GM12878 (cell line): ENCODE measurements around the gene RUBCNL. TPM values are rescaled to one million over a fixed set of nuclear protein-coding genes. Genes with fewer than 3 reads are reported as not detected.

Experiments used
- BACH1 ChIP-seq: fragments of 450-650 bp; IDR thresholded peaks from 2 replicates; pipeline ENCODE4 v1.6.1; 2017; ENCODE audit warnings: mild to moderate bottlenecking, borderline replicate concordance
- CBFB ChIP-seq: IDR thresholded peaks from 2 replicates; pipeline ENCODE4 v1.6.1; 2016; ENCODE audit warnings: antibody characterized with exemption, low read depth
- CREM ChIP-seq: IDR thresholded peaks from 2 replicates; pipeline ENCODE4 v1.6.1; 2014; ENCODE audit warnings: antibody characterized with exemption, low read depth
- EP300 ChIP-seq, 2 experiments: fragments of 150-350 bp in 1 of 2; IDR thresholded peaks; 2 replicates each; pipeline ENCODE4 v1.6.1; 2011 to 2012; ENCODE audit warnings: low read depth in 2 of 2, low read length in 2 of 2, borderline replicate concordance in 1 of 2, improper control_type of control experiment in 1 of 2, inconsistent platforms in 1 of 2; ENCODE audit not compliant: control insufficient read depth in 1 of 2
- ESRRA ChIP-seq: IDR thresholded peaks from 2 replicates; pipeline ENCODE4 v1.6.1; 2012; ENCODE audit warnings: mild to moderate bottlenecking, low read length, improper control_type of control experiment
- FOS ChIP-seq: IDR thresholded peaks from 3 replicates; pipeline ENCODE4 v1.6.1; 2011; ENCODE audit warnings: borderline replicate concordance; ENCODE audit not compliant: insufficient read length; ENCODE audit errors: extremely low read depth
- GABPA ChIP-seq: IDR thresholded peaks from 2 replicates; pipeline ENCODE4 v1.6.1; 2014; ENCODE audit warnings: antibody characterized with exemption, low read depth, mild to moderate bottlenecking, inconsistent platforms
- IKZF1 ChIP-seq: fragments of 450-650 bp; conservative IDR thresholded peaks from 2 replicates; pipeline ENCODE4 v1.6.1; 2017; ENCODE audit warnings: antibody characterized with exemption, mild to moderate bottlenecking
- NBN ChIP-seq: fragments of 450-650 bp; IDR thresholded peaks from 2 replicates; pipeline ENCODE4 v1.6.1; 2016
- NFIC ChIP-seq: IDR thresholded peaks from 2 replicates; pipeline ENCODE4 v1.6.1; 2012; ENCODE audit warnings: low read depth, mild to moderate bottlenecking, inconsistent platforms, low read length, moderate library complexity
- NR2F1 ChIP-seq: fragments of 450-650 bp; conservative IDR thresholded peaks from 2 replicates; pipeline ENCODE4 v1.6.1; 2017; ENCODE audit warnings: mild to moderate bottlenecking
- POU2F2 ChIP-seq: IDR thresholded peaks from 3 replicates; pipeline ENCODE4 v1.6.1; 2011; ENCODE audit warnings: low read depth, mild to moderate bottlenecking, low read length, borderline replicate concordance
- SIN3A ChIP-seq: IDR thresholded peaks from 2 replicates; pipeline ENCODE4 v1.6.1; 2012; ENCODE audit warnings: low read depth, low read length, improper control_type of control experiment
- SUZ12 ChIP-seq: fragments of 200-600 bp; sonication (generic); IDR thresholded peaks from one replicate; pipeline ENCODE4 v1.6.1; 2018; ENCODE audit warnings: antibody characterized with exemption, mild to moderate bottlenecking; ENCODE audit not compliant: unreplicated experiment
- ZNF207 ChIP-seq: fragments of 450-650 bp; IDR thresholded peaks from 2 replicates; pipeline ENCODE4 v1.6.1; 2014; ENCODE audit warnings: antibody characterized with exemption, mild to moderate bottlenecking, borderline replicate concordance
- polyA plus RNA-seq, 11 experiments: library from polyadenylated mRNA; depleted of rRNA in 4 of 11; unstranded in 6 of 11; stranded (reverse) in 5 of 11; fragments of >200 nt; fragmentation: Nextera tagmentation in 4 of 11; fragmentation: Illumina TruSeq in 1 of 11; extraction: Ambion mirVana in 4 of 11; extraction: Trizol in 1 of 11; gene quantifications; 1 replicate in 1 of 11; 2 replicates in 10 of 11; pipeline versions ENCODE4 v1.2.1 to v1.2.3, GENCODE V29; 2011 to 2016; ENCODE audit warnings: inconsistent platforms in 2 of 11, missing spikeins in 2 of 11, low read depth in 1 of 11
- total RNA-seq, 4 experiments: library from RNA; depleted of rRNA in 3 of 4; stranded (reverse); fragments of >200 nt in 3 of 4; fragmentation: Illumina TruSeq in 1 of 4; extraction: Trizol in 1 of 4; gene quantifications; 2 replicates each; pipeline versions ENCODE4 v1.2.1 to v1.2.3, GENCODE V29; 2013 to 2021
- TF ChIP-seq, protein P1 (sequence below): IDR thresholded peaks from 2 replicates; pipeline ENCODE4 v1.6.1; 2012; ENCODE audit warnings: low read depth, low read length, improper control_type of control experiment
- TF ChIP-seq, protein P2 (sequence below): fragments of 450-650 bp; IDR thresholded peaks from 2 replicates; pipeline ENCODE4 v1.6.1; 2014; ENCODE audit warnings: mild to moderate bottlenecking
- TF ChIP-seq, protein P3 (sequence below): fragments of 450-650 bp; IDR thresholded peaks from 2 replicates; pipeline ENCODE4 v1.6.1; 2018; ENCODE audit warnings: borderline replicate concordance, mild to moderate bottlenecking; ENCODE audit not compliant: partially characterized antibody
- TF ChIP-seq, protein P4 (sequence below): IDR thresholded peaks from 2 replicates; pipeline ENCODE4 v1.6.1; 2012; ENCODE audit warnings: improper control_type of control experiment, low read depth, low read length; ENCODE audit not compliant: insufficient replicate concordance
- TF ChIP-seq, protein P5 (sequence below): fragments of 450-650 bp; conservative IDR thresholded peaks from 2 replicates; pipeline ENCODE4 v1.6.1; 2017; ENCODE audit warnings: mild to moderate bottlenecking, moderate library complexity

RUBCNL gene
- total and polyA plus RNA-seq, 10 of the 15 experiments (the other 5 are each of a cell fraction or from before 2014, with no cell fraction given), result 0.71 to 51.9 (median 38.2) TPM

DNA sequence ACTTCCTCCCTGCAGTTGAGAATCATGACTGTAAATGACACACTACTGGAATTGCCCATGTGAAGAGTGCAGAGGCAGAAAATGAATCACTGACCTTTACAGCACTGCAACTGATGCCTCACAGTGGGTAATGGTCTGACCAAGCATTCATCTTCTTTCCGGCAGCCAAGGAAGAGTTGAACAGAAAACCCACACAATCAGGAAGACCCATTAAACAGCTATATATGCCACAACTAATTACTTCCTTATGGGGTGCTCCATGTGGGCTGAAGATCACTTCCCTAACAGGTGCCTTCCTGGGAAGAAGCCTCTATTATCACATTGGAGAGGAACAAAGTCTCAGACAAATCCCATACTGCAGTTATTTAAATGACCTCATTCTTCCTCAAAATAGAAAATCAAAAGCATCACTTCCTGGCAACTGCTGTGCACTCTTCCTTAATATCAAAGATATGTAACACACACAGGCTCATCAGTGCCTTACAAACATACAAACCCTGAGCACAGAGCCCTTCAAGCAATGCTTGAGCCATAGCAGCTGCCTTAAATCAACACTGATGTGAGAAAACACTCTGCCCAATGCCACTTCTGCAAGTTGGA is 45.8 kb downstream of the RUBCNL start (continued):
- TF ChIP-seq, protein P1, sequence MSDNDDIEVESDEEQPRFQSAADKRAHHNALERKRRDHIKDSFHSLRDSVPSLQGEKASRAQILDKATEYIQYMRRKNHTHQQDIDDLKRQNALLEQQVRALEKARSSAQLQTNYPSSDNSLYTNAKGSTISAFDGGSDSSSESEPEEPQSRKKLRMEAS, result no peak
- TF ChIP-seq SUZ12 (no peak), CBFB (no peak), SIN3A (no peak), CREM (no peak; the same call in 1 of the 2 replicates), ZNF207 (no peak), FOS (no peak), BACH1 (no peak), NFIC (peak; percentile 81), NBN (no peak), EP300 (IDR thresholded peaks at IDR 0.05; ENCODE audit: borderline replicate concordance in 1 of 2, control insufficient read depth in 1 of 2, low read depth in 2 of 2, low read length in 2 of 2) (no peak), ESRRA (no peak), NR2F1 (no peak), POU2F2 (no peak), IKZF1 (no peak), GABPA (peak; percentile 46; the same call in 1 of the 2 replicates)
- TF ChIP-seq, protein P2, sequence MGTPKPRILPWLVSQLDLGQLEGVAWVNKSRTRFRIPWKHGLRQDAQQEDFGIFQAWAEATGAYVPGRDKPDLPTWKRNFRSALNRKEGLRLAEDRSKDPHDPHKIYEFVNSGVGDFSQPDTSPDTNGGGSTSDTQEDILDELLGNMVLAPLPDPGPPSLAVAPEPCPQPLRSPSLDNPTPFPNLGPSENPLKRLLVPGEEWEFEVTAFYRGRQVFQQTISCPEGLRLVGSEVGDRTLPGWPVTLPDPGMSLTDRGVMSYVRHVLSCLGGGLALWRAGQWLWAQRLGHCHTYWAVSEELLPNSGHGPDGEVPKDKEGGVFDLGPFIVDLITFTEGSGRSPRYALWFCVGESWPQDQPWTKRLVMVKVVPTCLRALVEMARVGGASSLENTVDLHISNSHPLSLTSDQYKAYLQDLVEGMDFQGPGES, result no peak
- TF ChIP-seq, protein P3, sequence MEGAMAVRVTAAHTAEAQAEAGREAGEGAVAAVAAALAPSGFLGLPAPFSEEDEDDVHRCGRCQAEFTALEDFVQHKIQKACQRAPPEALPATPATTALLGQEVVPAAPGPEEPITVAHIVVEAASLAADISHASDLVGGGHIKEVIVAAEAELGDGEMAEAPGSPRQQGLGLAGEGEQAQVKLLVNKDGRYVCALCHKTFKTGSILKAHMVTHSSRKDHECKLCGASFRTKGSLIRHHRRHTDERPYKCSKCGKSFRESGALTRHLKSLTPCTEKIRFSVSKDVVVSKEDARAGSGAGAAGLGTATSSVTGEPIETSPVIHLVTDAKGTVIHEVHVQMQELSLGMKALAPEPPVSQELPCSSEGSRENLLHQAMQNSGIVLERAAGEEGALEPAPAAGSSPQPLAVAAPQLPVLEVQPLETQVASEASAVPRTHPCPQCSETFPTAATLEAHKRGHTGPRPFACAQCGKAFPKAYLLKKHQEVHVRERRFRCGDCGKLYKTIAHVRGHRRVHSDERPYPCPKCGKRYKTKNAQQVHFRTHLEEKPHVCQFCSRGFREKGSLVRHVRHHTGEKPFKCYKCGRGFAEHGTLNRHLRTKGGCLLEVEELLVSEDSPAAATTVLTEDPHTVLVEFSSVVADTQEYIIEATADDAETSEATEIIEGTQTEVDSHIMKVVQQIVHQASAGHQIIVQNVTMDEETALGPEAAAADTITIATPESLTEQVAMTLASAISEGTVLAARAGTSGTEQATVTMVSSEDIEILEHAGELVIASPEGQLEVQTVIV, result no peak
- TF ChIP-seq, protein P4, sequence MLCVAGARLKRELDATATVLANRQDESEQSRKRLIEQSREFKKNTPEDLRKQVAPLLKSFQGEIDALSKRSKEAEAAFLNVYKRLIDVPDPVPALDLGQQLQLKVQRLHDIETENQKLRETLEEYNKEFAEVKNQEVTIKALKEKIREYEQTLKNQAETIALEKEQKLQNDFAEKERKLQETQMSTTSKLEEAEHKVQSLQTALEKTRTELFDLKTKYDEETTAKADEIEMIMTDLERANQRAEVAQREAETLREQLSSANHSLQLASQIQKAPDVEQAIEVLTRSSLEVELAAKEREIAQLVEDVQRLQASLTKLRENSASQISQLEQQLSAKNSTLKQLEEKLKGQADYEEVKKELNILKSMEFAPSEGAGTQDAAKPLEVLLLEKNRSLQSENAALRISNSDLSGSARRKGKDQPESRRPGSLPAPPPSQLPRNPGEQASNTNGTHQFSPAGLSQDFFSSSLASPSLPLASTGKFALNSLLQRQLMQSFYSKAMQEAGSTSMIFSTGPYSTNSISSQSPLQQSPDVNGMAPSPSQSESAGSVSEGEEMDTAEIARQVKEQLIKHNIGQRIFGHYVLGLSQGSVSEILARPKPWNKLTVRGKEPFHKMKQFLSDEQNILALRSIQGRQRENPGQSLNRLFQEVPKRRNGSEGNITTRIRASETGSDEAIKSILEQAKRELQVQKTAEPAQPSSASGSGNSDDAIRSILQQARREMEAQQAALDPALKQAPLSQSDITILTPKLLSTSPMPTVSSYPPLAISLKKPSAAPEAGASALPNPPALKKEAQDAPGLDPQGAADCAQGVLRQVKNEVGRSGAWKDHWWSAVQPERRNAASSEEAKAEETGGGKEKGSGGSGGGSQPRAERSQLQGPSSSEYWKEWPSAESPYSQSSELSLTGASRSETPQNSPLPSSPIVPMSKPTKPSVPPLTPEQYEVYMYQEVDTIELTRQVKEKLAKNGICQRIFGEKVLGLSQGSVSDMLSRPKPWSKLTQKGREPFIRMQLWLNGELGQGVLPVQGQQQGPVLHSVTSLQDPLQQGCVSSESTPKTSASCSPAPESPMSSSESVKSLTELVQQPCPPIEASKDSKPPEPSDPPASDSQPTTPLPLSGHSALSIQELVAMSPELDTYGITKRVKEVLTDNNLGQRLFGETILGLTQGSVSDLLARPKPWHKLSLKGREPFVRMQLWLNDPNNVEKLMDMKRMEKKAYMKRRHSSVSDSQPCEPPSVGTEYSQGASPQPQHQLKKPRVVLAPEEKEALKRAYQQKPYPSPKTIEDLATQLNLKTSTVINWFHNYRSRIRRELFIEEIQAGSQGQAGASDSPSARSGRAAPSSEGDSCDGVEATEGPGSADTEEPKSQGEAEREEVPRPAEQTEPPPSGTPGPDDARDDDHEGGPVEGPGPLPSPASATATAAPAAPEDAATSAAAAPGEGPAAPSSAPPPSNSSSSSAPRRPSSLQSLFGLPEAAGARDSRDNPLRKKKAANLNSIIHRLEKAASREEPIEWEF, result no peak
- TF ChIP-seq, protein P5, sequence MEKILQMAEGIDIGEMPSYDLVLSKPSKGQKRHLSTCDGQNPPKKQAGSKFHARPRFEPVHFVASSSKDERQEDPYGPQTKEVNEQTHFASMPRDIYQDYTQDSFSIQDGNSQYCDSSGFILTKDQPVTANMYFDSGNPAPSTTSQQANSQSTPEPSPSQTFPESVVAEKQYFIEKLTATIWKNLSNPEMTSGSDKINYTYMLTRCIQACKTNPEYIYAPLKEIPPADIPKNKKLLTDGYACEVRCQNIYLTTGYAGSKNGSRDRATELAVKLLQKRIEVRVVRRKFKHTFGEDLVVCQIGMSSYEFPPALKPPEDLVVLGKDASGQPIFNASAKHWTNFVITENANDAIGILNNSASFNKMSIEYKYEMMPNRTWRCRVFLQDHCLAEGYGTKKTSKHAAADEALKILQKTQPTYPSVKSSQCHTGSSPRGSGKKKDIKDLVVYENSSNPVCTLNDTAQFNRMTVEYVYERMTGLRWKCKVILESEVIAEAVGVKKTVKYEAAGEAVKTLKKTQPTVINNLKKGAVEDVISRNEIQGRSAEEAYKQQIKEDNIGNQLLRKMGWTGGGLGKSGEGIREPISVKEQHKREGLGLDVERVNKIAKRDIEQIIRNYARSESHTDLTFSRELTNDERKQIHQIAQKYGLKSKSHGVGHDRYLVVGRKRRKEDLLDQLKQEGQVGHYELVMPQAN, result no peak
